ES-I3 (cell line): ENCODE results near the gene HRCT1.
"Not testable (repeated sequence)": the region's sequence is repeated elsewhere in the genome, so short reads cannot be mapped to it uniquely, and the experiment has no call there.

Experiments
- H3K36me3 ChIP-seq: 2 replicates; pipeline ENCODE4 v1.6.1; 2013; ENCODE audit warnings: mild to moderate bottlenecking, low read length, control low read depth, moderate library complexity; ENCODE audit not compliant: insufficient read depth
- H3K4me1 ChIP-seq: 2 replicates; pipeline ENCODE4 v1.6.1; 2013; ENCODE audit warnings: mild to moderate bottlenecking, control low read depth, low read length; ENCODE audit not compliant: insufficient read depth
- H3K9ac ChIP-seq: 2 replicates; pipeline ENCODE4 v1.6.1; 2013; ENCODE audit warnings: low read depth, mild to moderate bottlenecking, low read length, moderate library complexity
- H3K9me3 ChIP-seq: 2 replicates; pipeline ENCODE4 v1.6.1; 2013; ENCODE audit warnings: mild to moderate bottlenecking, low read length, moderate library complexity; ENCODE audit not compliant: control insufficient read depth, insufficient read depth

Gene HRCT1

GRCh38 chr9:35906923-35907699 is 1.1 kb downstream of the HRCT1 start:
- Histone ChIP-seq H3K9me3 (no peaks in the 10 kb centered on the region), H3K9ac (peak overlapping the region; percentile 26; the same call in 1 of the 2 replicates), H3K36me3 (no peaks in the 10 kb centered on the region), H3K4me1 (peaks cover 51% of the 10 kb centered on the region)

- Histone ChIP-seq H3K9ac (peak overlapping the region; percentile 26), H3K4me1 (peaks cover 51% of the 10 kb centered on the region), H3K36me3 (no peaks in the 10 kb centered on the region), H3K9me3 (no peaks in the 10 kb centered on the region)
Observed at GRCh38 chr9:35907711-35908503, 1.9 kb downstream of the HRCT1 start.

- peaks cover 51% of the 10 kb centered on the region for H3K4me1 ChIP-seq
- no peak overlapping the region for H3K9ac ChIP-seq
Observed at GRCh38 chr9:35908504-35909125, 2.6 kb downstream of the HRCT1 start.

GRCh38 chr9:35909274-35909673 is 3.3 kb downstream of the HRCT1 start, which contains the start of gene SPAAR:
Gene SPAAR, plus strand, starts transcription at chr9:35909490. Its CDS starts 974 bp downstream, at chr9:35910464.
- peaks cover 51% of the 10 kb centered on the region for H3K4me1 ChIP-seq
- no peaks in the 10 kb centered on the region for H3K9me3 ChIP-seq
- H3K36me3 ChIP-seq, result no peaks in the 10 kb centered on the region
- H3K9ac ChIP-seq, result peak within 1 kb of the TSS; percentile 6; the same call in 1 of the 2 replicates

More at GRCh38 chr9:35908504-35909125, 2.6 kb downstream of the HRCT1 start:
- no peaks in the 10 kb centered on the region for H3K36me3 ChIP-seq
- H3K9me3 ChIP-seq, result no peaks in the 10 kb centered on the region

GRCh38 chr9:35909687-35910612 is 3.9 kb downstream of the HRCT1 start:
- H3K9me3 ChIP-seq, result no peaks in the 10 kb centered on the region
- H3K9ac ChIP-seq, result no peak overlapping the region
- H3K36me3 ChIP-seq, result no peaks in the 10 kb centered on the region
- peaks cover 51% of the 10 kb centered on the region for H3K4me1 ChIP-seq

- Histone ChIP-seq H3K4me1 (peaks cover 46% of the 10 kb centered on the region), H3K36me3 (no peaks in the 10 kb centered on the region), H3K9ac (no peak overlapping the region), H3K9me3 (no peaks in the 10 kb centered on the region)
Observed at GRCh38 chr9:35910613-35911359, 4.8 kb downstream of the HRCT1 start.

DNA sequence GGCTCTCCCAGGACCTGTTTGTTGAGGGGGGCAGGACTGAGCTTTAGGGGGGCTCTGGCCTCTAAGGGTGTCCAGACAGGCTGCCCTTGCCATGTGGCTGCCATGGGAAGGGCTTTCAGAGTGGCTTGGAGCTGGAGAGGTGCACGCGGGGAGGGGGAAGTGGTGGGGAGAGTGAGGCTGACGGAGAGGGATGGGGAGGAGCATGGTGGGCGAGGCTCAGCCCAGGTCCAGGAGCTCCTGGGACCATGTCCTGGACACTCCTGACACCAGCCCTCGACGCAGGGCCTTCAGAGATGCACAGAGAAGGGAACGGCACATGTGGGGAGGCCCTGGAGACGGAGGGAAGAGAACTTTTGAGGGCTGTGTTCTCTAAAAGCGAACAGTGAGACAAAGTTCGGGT is 5.7 kb downstream of the HRCT1 start:
- no peak overlapping the region for H3K9ac ChIP-seq
- no peaks in the 10 kb centered on the region for H3K36me3 ChIP-seq
- peaks cover 48% of the 10 kb centered on the region for H3K4me1 ChIP-seq

GRCh38 chr9:35912791-35913400 is 6.9 kb downstream of the HRCT1 start:
- peaks cover 36% of the 10 kb centered on the region for H3K4me1 ChIP-seq
- no peaks in the 10 kb centered on the region for H3K36me3 ChIP-seq

More for the DNA sequence above, 5.7 kb downstream of the HRCT1 start:
- H3K9me3 ChIP-seq, result no peaks in the 10 kb centered on the region

GRCh38 chr9:35913429-35913828 is 7.4 kb downstream of the HRCT1 start:
- not testable (repeated sequence) for H3K36me3 ChIP-seq, H3K9ac ChIP-seq, H3K9me3 ChIP-seq
- peaks cover 31% of the 10 kb centered on the region for H3K4me1 ChIP-seq

More at GRCh38 chr9:35912791-35913400, 6.9 kb downstream of the HRCT1 start:
- Histone ChIP-seq H3K9me3 (no peaks in the 10 kb centered on the region), H3K9ac (no peak overlapping the region)

GRCh38 chr9:35914301-35914807 is 8.4 kb downstream of the HRCT1 start:
- Histone ChIP-seq H3K9ac (no peak overlapping the region), H3K4me1 (peaks cover 22% of the 10 kb centered on the region), H3K36me3 (no peaks in the 10 kb centered on the region), H3K9me3 (no peaks in the 10 kb centered on the region)

DNA sequence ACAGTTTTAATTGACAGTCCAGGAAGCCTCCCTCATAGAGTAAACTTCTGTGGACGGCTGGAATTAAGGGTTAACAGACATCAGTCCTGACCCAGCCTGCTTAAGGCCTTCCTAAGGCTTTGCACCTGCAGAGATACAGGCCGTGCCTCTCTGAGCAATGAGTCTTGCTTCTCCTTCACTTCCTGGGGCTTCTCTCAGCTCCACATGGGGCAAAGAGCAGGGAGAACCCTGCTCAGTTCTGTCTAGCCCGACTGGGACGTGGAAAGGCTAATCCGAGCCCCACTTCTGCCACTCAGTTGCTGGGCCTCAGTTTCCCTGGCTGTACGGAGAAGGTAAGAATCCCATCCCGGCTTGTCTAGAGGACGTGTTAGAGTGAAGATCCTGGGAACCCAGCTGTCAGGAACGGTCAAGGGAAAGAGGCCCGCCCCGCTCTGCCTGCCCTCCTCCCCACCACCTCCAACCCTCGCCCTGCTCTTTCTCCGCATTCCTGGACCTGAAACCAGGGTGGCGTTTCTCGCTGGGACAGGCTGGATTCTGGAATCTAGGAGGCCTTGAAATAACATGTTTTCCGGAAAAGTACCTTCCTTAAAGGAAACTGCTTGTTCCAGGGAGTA is 9.8 kb downstream of the HRCT1 start:
- peaks cover 9% of the 10 kb centered on the region for H3K4me1 ChIP-seq
- no peak overlapping the region for H3K9ac ChIP-seq
- no peaks in the 10 kb centered on the region for H3K36me3 ChIP-seq
- H3K9me3 ChIP-seq, result no peaks in the 10 kb centered on the region

- no peak overlapping the region for H3K9ac ChIP-seq
- H3K4me1 ChIP-seq, result peaks cover 9% of the 10 kb centered on the region
- H3K9me3 ChIP-seq, result no peaks in the 10 kb centered on the region
- no peaks in the 10 kb centered on the region for H3K36me3 ChIP-seq
Observed at GRCh38 chr9:35917261-35917660, 11.3 kb downstream of the HRCT1 start.
